Measurements from ENCODE around the gene KY. TPM values are rescaled to one million over a fixed set of nuclear protein-coding genes. Genes with fewer than 3 reads are reported as not detected.

KY gene, protein sequence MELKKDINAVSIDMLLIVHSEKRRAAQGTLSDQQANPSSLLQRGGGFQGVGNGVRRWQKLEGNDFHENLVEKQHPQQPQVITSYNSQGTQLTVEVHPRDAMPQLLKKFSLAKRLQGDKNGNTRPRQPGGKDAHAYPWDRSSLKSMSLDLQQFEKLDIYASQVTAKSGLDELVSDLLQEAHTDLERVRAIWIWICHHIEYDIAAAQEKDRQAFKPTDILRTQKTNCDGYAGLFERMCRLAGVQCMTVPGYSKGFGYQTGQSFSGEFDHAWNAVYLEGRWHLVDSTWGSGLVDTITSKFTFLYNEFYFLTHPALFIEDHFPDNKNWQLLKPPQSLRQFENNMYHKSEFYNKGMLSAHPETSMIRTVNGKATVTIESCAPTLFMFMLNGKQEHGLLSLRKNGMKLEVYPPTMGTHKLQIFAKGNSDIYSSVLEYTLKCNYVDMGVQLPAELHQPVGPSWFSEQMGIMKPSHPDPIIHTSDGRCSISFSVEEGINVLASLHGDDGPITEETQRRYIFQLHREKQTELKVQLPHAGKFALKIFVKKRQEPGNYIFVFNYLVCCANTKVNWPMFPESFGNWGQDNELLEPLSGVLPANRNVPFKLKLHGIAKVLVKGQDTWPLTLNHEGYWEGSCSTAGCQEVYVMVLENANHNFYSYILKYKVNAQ
- total RNA-seq (2014; rRNA removed; shearing (Covaris generic)) = not detected in 2 replicates

DNA sequence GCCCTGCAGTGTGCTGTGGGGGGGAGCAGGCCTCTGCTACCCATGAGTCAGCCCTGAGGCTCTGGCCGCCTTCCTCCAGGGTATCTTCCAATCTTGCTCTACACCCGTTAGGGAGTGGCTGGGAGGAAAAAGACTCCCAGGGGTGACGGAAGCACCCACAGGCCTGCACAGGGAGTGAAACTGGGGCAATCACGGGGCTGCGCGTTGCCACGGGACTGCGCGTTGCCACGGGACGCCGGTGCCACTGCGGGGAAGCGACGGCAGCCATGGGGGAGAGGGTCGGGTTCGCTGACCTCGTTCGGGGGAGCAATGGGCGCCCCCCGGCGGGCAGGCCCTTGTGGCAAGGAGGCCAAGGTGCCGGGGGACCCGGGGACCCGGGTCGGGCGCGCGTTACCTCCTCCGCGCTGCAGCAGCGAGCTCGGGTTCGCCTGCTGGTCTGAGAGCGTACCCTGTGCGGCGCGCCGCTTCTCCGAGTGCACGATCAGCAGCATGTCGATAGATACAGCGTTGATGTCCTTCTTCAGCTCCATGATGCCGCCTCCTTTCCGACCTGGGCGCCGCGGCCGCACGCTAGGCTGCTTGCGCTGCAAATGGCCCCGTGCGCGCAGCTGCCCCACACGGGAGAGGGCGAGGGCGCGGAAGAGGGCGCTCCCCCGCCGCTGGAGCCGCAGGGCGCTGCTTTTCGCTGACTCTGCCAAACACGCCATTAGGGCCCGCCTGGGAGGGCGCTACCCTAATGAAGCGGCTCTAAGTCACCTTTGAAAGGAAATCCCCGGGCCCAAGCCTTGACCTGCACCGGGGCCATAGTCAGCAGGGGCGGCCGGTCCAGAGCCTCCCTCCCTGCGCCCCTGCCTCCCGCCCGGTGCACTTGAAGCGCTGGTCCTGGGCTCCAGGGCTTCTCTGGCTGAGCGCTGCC is at the start of gene KY:
TSS of gene KY (minus strand) at position 592 of the 916 bp plus-strand sequence. CDS start at position 530, 62 bp downstream.
- no peak for DNase-seq (ENCODE audit: low spot score)

DNA sequence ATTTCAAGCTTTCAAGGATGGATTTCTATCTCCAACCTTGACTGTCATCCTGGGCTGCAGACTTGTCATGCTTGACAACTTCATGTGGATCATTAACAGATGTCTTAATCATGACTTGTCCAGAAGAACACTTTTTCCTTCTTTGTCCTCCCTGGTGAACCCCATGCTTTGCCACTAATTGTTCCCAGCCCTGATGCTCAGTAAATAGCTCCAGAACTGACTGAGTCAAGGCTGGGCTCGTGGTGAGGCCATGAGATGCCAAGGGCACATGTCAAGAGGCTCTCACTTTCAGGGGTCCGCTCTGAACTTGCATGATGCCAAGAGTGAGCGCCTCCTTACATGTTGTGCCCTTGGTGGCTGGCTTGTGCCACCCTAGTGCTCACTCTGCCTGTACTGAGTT is 48.9 kb upstream of the KY start:
- no peak for DNase-seq (ENCODE audit: low spot score)

DNA sequence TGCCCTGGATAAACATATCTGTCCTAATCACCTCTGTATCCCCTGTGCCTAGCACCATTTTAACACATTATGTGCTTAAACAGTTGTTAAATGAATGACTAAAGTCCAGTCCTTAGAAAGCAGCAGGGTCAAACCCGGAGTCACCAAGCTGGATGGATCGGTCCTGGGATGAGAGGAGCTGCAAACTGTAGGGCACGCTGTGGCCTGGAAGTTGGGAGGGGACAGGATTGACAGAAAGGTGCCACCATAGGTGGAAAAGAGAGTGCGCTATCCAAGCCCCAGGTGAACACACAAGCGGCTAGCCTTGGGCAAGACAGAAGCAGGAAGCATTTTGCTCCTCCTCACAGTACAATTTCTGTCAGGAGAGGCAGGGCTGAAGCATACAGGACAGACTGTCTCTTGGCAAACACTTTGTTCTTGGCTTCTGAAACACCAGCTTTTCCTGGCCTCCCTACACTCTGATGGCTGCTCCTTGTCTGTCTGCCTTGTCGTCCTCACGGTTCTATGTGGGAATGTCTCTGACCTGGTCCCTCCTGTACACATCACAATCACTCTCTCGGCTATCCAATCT is 48.4 kb upstream of the KY start:
- no peak for DNase-seq (ENCODE audit: low spot score)

DNA sequence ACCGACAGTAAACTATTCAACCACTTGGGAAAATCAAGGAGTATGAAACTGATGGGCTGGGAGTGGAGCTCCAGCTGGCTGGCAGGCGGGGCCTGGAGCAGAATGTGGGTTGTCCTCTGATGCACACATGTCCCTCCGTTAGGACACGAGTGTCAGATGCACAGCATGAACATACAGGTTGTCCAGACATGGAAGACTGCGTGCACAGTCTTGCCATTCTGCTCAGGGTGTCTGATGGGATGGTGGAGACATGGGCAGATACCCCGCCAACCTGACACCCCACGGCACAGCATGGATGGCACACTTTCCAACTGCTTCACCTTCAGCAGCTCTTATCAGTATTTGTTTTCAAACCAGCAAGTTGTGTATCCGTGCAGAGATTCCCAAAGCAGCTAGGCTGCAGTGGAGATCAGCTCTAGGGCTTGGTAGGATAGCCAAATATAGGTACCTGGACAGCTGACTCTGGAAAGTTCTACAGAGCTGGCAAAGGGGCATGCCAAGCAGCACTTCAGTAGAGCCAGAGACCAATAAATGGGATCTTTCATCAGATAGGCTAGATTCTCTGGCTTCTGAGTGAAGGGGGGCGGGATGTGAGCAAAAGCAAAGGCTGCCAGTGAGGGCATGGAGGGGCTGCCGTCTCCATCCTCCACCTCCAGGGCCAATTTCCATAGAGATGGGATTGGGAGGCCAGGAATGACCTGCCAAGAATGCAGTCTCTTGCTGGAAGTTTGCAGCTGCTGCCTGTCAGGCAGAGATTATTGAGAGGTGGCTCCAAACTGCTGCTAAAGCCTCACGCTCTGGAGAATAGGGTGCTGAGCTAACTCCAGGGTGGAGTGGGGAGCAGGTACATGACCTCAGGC is 47.2 kb upstream of the KY start:
- DNase-seq (ENCODE audit: low spot score) = no peak

DNA sequence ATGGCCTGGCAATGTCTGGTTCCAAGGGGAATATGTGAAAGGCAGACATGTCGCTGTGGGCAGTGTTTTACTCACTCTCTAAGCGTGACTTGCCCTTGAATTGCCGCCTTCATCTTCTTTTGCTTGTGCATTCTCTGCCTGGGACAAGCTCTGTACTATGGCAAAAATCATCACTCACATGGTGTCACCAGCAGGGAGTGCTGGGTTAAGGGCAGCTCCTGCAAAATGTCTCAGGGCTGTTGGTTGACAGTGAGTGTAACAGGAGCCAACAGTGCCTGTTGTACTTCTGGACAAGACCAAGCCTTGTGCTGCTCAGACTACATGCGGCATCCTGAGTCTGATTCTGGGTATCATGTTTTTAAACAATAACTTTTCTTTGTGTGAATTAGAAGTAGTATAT is 45.3 kb upstream of the KY start:
- no peak for DNase-seq (ENCODE audit: low spot score)

DNA sequence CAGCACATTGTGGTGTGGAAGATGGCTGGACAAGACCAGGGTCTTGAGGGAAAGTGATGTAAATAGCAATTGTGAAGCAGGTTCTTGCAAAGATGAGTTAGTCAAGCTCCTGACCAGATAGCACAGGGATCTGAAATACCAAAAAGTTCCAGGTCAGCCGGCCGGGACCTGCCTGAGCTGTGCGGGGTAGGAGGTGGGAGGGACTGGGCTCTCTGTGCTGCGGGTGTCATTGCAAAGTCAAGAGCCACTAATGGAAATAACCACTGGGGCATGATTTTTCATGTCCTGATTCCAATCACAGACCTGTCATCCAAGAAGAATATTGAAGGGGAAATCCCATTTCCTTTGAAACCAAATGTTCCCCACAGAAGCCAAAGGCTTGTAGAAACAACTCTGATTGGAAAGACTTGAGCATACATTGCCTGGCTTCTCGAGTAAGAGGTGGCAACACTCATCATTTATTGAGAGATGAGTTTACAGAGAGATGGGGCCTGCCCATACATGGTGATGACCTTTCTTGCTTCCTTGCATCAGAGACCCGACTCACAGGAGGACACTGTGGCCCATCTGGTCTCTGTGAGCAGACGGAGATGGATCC is 44.2 kb upstream of the KY start:
- no peak for DNase-seq (ENCODE audit: low spot score)

DNA sequence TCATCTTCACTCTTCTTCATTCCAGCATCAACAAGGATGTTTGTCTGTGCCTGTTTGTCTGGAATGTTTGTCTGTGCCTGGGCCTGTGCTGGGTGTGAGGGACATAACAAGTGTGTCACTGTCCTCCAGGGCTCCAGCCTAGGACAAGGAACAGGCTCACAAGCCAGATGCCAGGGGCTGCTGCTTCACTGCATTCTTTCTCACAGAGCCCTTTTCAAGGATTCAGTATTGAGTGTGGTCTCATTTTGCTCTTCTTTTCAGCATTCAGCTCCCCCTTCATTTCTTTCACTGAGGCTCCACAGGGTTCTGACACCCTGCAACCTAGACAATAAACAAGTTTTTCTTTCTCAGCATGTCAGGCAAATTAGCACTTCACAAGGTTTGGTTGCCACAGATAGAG is 43.6 kb upstream of the KY start:
- DNase-seq (ENCODE audit: low spot score) = no peak

DNA sequence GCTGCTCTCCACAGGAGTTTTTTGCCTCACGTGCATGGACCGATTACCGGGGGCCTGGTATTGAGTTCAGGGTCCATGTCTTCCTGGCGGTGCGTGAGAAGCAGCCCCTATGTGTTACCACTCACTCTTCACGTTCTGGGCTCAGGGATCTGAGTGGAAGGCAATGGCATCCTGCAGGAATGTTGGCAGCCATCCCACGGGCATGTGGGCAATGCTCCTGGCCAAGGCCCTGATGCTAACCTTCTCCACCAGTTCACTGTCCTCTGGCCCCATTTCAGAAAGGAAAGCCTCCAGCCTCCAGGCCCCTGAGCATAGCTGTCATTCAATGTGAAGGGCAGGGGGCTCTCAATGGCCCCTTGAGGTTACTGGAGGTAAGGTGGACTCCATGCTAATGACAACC is 43.0 kb upstream of the KY start:
- DNase-seq (ENCODE audit: low spot score) = no peak

DNA sequence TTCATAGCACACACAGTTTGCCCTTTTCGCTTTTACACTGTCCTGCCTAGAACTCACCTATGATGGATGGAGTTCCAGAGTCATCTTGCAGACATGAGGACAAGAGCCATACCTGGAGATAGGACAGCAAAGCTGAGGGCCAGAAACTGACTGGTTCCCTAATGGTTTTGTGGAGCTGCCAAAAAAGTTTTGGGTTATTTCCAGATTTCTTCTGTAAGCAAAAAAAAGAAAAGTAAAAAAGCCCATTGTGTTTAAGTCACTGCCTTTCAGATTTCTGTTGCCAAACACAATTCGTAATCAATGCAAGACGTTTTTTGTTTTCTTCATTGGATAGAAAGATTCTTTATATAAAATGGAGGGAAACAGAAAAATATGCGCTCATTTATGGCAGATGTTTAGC is 42.4 kb upstream of the KY start:
- no peak for DNase-seq (ENCODE audit: low spot score)

DNA sequence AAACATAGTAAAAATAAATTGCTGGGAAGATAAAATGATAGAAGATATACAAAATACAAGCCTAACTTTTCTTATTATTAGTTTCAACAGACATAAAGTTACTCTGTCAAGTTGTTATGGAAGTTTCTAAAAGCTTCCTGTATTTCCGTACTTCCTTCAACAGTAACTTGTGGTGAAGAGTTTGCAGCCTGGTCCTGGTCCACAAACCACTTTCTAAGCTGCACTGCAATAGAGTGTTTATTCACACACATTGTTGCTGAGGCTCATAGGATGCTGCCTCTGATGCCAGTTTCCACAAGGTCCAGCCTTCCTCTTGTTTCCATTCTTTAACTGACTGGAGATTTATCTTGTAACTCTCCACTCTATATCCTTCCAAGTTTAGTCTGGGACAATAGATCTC is 39.4 kb upstream of the KY start:
- DNase-seq (ENCODE audit: low spot score) = no peak

DNA sequence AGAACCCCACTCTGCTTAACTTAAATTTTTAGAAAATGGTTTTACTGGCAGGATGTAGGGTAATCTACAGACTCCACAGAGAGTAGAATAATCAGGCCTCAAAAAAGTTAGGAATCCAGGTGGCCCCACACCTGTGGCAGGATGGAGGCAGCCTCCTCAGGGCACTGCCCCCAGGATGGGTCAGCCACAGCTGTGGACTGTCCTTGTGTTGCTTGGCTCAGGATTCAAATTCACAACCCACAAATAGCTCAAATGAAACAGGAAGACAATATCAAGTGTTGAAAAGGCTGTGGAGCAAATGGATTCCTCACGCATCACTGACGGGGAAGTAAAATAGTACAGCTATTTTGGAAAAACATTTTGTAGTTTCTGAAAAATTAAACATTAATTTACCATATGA is 36.8 kb upstream of the KY start:
- no peak for DNase-seq (ENCODE audit: low spot score)

DNA sequence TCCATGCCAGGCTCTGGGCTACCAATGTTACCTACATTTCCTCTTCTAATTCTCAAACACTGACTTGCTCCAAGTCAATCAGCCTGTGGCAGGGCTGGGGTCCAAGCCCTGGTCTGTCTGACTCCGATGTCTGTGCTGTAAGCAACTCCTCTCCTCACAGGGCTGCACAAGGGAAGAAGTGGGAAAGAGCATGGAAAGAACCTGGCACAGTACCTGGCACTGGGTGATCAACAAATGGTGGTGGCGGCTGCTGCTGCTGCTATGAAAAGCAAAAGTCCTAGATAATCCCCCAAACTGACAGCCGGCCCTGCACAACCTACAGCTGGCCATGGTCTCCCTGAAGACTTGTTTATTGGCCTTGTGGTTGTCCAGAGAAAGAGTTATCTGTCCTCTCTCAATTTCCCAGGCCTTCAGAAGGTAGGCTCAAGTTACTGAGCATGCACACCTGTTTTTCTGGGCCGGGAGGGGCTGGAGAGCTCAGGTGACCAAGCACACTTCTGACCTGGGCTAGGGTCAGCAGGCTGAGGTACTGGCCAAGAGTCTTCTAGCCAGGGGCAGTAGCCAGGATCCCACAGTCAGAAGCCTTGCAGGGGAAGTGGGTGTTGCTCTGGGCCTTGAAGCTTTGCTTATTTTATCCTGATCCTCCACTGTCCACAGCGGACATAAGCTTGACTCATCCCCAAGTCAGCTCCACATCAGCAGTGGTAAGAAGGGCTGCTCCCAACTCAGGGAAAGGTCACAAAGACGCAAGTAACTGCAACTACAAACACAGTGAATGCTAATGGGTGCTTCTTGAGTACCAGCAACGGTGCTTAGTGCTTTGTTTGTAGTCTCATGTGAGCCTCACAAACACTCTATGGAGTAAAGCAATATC is 35.3 kb upstream of the KY start:
- DNase-seq (ENCODE audit: low spot score) = no peak

DNA sequence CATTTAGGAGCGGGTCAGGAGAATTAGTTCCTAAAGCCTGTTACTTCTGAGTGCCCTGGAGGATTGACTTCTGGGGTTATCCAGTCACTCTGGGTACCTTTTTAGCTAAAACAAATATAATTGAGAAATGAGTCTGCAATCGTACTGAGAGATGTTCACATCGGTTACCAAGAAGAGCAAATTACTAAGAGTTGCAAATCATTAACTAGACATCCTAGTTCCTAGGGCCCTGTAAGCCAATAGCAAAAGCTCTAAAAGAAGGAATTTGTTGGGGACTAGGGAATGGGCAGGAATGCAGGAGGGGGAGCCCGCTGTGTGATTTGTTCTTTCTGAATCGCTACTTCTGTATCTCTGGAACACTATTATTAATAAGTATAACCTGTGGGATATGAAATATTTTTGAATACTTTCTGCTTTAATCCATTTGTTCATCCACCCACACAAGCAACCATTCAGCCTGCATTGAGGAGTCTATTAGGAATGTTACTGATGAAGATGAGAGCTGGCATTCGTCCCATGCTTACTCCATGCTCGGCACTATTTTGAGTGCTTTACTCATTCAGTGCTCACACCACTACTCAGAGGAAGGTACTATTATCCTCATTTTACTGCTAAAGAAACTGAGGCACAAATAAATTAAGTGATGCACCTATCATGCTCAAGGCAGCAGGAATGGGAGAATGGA is 31.5 kb upstream of the KY start:
- DNase-seq (ENCODE audit: low spot score) = no peak

DNA sequence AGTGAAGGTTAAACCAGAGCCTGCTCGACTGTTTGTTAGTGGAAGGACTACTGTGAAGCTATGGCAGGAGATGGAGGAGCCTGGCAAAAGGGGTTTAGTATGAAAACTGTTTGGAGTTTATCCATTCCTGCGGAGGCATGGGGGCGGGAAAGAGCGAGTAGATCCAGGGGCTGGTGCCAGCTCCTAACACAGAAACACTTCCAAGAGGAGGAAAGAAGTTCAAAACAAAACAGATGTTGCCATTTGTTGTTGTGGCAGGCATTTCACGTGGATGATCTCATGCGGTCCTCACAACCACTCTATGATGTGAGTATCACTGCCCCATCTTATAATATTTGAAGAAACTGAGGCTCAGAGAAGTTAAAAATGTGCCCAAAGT is 30.7 kb upstream of the KY start:
- no peak for DNase-seq (ENCODE audit: low spot score)

DNA sequence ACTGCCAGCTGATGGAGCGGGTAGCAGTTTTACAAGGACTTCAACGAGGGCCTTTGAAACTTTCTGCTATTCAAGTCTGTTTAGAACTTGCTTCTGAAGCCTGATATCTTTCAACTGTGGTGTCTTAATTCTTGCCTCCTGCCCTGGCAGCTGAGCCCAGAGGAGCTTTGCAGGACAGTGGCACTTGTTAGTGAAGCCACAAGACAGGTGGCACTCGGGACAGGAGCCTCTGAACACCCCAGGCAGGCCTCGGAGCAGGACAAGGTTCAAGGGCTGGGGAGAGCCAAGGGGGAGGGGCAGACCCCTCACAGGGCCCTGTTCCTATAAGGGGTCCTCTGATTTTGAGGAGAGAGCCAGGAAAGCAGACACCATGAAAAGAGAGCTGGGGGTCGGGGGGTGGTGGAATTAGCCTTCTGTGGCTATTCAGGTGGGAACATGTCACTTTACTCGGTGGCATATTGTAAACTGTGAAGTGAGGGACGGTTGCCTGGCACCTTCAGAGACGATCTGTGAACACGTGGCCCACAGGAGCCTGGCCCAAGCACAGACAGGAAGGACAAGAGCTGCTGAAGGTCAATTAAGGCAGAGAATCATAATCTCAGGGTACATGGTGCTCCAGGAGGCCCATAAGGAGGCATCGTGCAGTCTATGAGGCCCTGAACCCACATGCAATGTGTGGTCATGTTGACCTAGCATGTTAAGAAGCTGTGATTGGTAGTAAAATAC is 30.1 kb upstream of the KY start:
- DNase-seq (ENCODE audit: low spot score) = no peak

DNA sequence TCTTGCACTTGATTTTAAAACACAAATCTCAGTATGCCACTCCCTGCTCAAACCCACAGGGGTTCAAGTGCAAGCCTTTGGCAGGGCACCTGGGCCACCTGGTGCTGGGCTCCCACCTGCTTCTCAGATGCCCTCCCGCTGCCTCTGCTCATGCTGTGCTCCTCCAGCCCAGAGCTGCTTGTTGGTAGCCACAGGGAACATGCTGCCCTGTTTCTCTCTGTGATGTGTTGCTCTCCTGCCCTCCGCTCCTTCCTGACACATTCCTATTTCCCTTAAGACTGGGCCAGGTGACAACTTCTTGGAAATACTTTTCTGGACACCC is 27.1 kb upstream of the KY start:
- no peak for DNase-seq (ENCODE audit: low spot score)

DNA sequence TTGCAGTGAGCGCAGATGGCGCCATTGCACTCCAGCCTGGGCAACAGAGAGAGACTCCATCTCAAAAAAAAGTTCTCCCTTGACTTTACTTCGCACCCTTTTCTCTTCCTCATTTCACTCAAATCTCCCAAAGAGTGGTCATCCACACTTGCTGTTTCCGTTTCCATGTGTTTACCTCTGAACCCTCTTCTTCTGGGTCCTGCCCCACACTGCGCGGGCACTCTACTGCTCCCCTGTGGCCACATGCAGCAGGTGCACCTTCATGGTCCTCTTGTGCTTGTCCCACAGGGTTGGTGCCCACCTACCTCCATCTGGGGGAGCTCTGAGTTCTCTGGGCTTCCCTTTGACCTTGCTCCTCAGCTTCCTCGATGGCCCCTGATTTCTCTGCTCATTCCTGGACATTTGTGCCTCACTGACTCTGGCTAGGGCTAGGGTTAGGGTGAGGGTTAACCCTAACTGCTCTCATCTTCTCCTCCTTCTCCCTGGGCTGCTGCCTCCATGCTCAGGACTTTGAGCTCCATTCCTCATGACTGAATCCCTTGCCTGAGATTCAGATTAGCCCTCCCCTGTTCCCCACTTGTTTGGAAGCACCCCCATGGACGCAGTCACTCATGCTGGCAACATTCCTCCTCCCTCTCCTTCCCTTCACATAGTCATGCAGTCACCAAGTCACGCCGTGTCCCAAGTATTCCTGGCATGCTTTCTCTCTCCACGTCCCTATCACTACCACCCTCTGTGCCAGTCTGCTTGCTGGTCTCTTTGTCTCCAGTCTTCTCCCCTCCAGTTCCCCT is 26.6 kb upstream of the KY start:
- DNase-seq (ENCODE audit: low spot score) = peak; percentile 31
